ENCODE measurements around the gene SKIDA1. TPM values are rescaled to one million over a fixed set of nuclear protein-coding genes. Genes with fewer than 3 reads are reported as not detected.
A peak's percentile ranks its signal among the peaks of the same experiment; 100 is the strongest.

The SKIDA1 gene
- total RNA-seq, 1 donor from 2014 or later: 127 TPM

DNA sequence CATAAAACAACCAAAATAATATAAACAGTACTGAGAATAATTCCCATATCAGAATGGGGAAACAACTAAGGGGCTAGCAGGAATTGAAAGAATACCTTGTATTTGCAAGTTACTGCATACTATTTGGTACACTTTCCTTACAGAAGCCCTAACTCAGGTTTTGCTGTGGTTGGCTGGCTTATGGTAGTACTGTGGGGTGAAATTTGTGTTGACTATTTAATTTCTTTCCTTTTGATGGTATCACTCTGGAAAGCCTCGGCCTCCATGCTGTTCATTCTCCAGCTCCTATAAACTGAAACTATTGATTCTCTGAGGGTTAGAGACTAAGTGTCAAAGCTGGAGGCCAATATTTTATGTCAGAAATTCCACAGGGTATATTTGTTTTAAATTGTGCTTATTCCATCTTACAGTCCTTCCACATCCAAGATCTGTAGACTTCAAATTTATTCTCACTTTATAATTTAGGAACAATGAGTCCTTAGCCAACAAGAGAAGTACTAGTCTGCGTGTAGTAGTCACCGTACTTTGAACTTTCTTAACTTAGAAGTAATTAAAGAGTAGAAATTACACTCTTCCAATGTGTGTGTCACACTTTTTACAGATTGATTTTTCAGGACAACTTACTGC is 13.4 kb downstream of the SKIDA1 start:
- H3K4me1 Mint-ChIP-seq: peaks cover 37% of the 10 kb centered on the region
- Histone ChIP-seq H3K27ac (peak overlapping the region; percentile 100), H3K4me1 (peaks cover 20% of the 10 kb centered on the region), H3K36me3 (peaks cover 43% of the 10 kb centered on the region), H2AFZ (replicated peaks) (no peak overlapping the region), H3K27me3 (no peaks in the 10 kb centered on the region), H3F3A (ENCODE audit: low read depth) (peaks cover 87% of the 10 kb centered on the region), H3K9me3 (ENCODE audit: low read depth) (no peaks in the 10 kb centered on the region), H3K4me2 (peak overlapping the region; percentile 94), H4K20me1 (ENCODE audit: low read depth) (peaks cover 84% of the 10 kb centered on the region), H3K9ac (peak overlapping the region; percentile 66), H3K4me3 (peak overlapping the region; percentile 99), H3K79me2 (ENCODE audit: low read depth) (peaks cover 100% of the 10 kb centered on the region)
- H3K36me3 Mint-ChIP-seq: peaks cover 37% of the 10 kb centered on the region
- H3K9me3 Mint-ChIP-seq: no peaks in the 10 kb centered on the region
- no peak for DNase-seq (ENCODE audit: low spot score)
- H3K27me3 Mint-ChIP-seq (ENCODE audit: insufficient read depth, low read depth): peaks cover 9% of the 10 kb centered on the region
- H3K4me3 Mint-ChIP-seq: peak overlapping the region; percentile 99
- no peak for TF ChIP-seq EZH2phosphoT487 (IDR thresholded peaks at IDR 0.05)
- TF ChIP-seq, protein P1, sequence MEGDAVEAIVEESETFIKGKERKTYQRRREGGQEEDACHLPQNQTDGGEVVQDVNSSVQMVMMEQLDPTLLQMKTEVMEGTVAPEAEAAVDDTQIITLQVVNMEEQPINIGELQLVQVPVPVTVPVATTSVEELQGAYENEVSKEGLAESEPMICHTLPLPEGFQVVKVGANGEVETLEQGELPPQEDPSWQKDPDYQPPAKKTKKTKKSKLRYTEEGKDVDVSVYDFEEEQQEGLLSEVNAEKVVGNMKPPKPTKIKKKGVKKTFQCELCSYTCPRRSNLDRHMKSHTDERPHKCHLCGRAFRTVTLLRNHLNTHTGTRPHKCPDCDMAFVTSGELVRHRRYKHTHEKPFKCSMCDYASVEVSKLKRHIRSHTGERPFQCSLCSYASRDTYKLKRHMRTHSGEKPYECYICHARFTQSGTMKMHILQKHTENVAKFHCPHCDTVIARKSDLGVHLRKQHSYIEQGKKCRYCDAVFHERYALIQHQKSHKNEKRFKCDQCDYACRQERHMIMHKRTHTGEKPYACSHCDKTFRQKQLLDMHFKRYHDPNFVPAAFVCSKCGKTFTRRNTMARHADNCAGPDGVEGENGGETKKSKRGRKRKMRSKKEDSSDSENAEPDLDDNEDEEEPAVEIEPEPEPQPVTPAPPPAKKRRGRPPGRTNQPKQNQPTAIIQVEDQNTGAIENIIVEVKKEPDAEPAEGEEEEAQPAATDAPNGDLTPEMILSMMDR (IDR thresholded peaks at IDR 0.05): no peak
- no peak for TF ChIP-seq EZH2 (IDR thresholded peaks at IDR 0.05)
- peak overlapping the region; percentile 92 for H3K27ac Mint-ChIP-seq

- Mint-ChIP-seq H3K4me3 (peak overlapping the region; percentile 99), H3K36me3 (peaks cover 37% of the 10 kb centered on the region), H3K4me1 (peaks cover 47% of the 10 kb centered on the region), H3K9me3 (no peaks in the 10 kb centered on the region), H3K27me3 (ENCODE audit: insufficient read depth, low read depth) (peaks cover 9% of the 10 kb centered on the region), H3K27ac (peak overlapping the region; percentile 94)
- Histone ChIP-seq H3K79me2 (ENCODE audit: low read depth) (peaks cover 100% of the 10 kb centered on the region), H4K20me1 (ENCODE audit: low read depth) (peaks cover 87% of the 10 kb centered on the region), H3K4me2 (peak overlapping the region; percentile 94), H3K9me3 (ENCODE audit: low read depth) (no peaks in the 10 kb centered on the region), H3K36me3 (peaks cover 43% of the 10 kb centered on the region), H3F3A (ENCODE audit: low read depth) (peaks cover 92% of the 10 kb centered on the region), H2AFZ (replicated peaks) (no peak overlapping the region), H3K4me3 (peak overlapping the region; percentile 99), H3K9ac (peak overlapping the region; percentile 66), H3K27me3 (no peaks in the 10 kb centered on the region), H3K4me1 (peaks cover 29% of the 10 kb centered on the region), H3K27ac (peak overlapping the region; percentile 100)
- TF ChIP-seq, protein P1 (IDR thresholded peaks at IDR 0.05): no peak
- no peak for TF ChIP-seq EZH2 (IDR thresholded peaks at IDR 0.05)
- no peak for TF ChIP-seq EZH2phosphoT487 (IDR thresholded peaks at IDR 0.05)
- no peak for DNase-seq (ENCODE audit: low spot score)
These were observed 14.3 kb downstream of the SKIDA1 start for GRCh38 chr10:21511095-21511570.

DNA sequence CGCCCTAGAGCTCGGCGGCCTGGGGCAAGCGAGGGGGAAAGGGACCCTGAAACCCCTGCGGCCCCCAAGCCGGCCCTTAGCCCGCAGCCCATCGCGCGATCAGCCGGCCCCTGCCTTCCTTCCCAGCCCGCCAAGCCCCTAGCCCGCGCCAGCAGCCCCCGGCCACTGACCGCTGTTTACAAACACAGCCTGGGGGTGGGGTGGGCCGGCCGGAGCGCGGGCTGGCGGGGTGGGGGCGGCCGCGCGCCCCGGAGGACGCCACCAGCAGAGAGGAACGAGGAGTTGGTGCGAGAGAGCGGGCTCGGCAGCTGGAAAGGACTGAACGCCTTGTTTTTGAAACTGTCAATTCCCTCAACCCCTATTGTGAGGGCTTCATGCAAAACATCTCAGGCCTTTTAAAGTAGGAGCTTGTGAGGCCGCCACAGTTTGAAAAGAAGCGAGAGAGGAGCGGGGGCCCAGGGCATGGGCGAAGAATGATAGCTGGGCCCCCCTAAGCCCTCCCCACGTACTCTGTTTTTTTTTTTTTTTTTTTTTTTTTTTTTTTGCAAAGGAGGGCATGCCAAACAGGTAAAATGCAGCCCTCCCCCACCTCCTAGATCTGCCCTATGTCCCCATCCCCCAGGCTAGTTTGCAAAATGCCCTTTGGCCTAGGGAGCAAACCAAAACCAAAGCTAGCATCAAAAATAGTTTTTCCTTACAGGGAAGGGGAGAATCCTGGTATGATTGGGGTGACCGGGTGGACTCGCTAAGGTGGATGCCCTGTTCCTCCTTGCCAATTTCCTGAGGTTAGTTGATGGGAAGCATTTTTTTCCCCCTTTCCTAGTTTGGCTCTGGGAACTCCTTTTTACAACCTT is 15.0 kb downstream of the SKIDA1 start:
- peaks cover 100% of the 10 kb centered on the region for H3K79me2 ChIP-seq (ENCODE audit: low read depth)
- H3K27me3 Mint-ChIP-seq (ENCODE audit: insufficient read depth, low read depth): peaks cover 9% of the 10 kb centered on the region
- TF ChIP-seq EZH2 (IDR thresholded peaks at IDR 0.05): no peak
- TF ChIP-seq, protein P1 (IDR thresholded peaks at IDR 0.05): no peak
- no peak for TF ChIP-seq EZH2phosphoT487 (IDR thresholded peaks at IDR 0.05)

More for the DNA sequence above, 15.0 kb downstream of the SKIDA1 start:
- peaks cover 53% of the 10 kb centered on the region for H3K4me1 Mint-ChIP-seq
- Histone ChIP-seq H3K27ac (peak overlapping the region; percentile 100), H2AFZ (replicated peaks) (no peak overlapping the region), H3K9ac (peak overlapping the region; percentile 89), H3K27me3 (no peaks in the 10 kb centered on the region), H3K4me2 (peak overlapping the region; percentile 94), H3K4me3 (peak overlapping the region; percentile 99), H3F3A (ENCODE audit: low read depth) (peaks cover 92% of the 10 kb centered on the region), H4K20me1 (ENCODE audit: low read depth) (peaks cover 87% of the 10 kb centered on the region), H3K4me1 (peaks cover 35% of the 10 kb centered on the region), H3K9me3 (ENCODE audit: low read depth) (no peaks in the 10 kb centered on the region), H3K36me3 (peaks cover 37% of the 10 kb centered on the region)
- H3K36me3 Mint-ChIP-seq: peaks cover 31% of the 10 kb centered on the region
- no peaks in the 10 kb centered on the region for H3K9me3 Mint-ChIP-seq
- H3K27ac Mint-ChIP-seq: peak overlapping the region; percentile 86
- peak overlapping the region; percentile 99 for H3K4me3 Mint-ChIP-seq
- peak; percentile 92 for DNase-seq (ENCODE audit: low spot score)

All from neural progenitor cell (in vitro differentiated cells).